B cell (primary cell): Measurements from ENCODE around the gene EHD3. TPM values are rescaled to one million over a fixed set of nuclear protein-coding genes. Genes with fewer than 3 reads are reported as not detected.

Source experiments
- ATAC-seq: fragments of 200-7000 bp; cut with Tn5 transposase; one replicate; pipeline ENCODE4 v1.10.0; 2021; ENCODE audit warnings: low read depth, mild to moderate bottlenecking, moderate number of reproducible peaks, moderate library complexity
- CTCF ChIA-PET: fragments of 350-600 bp; sonication (Branson Sonifier 250); formaldehyde crosslinking; loops from one replicate; lab custom pipeline; 2021; ENCODE audit warnings: antibody characterized with exemption, inconsistent platforms; lab: Charles Lee
- POLR2A ChIA-PET: fragments of 350-600 bp; sonication (Branson Sonifier 250); formaldehyde crosslinking; loops from one replicate; lab custom pipeline; 2021; ENCODE audit warnings: antibody characterized with exemption; lab: Charles Lee
- DNase-seq: peaks from one replicate; pipeline ENCODE4 v3.0.0; 2013
- H2AFZ ChIP-seq: 2 replicates; pipeline ENCODE4 v1.6.1; 2012; ENCODE audit warnings: mild to moderate bottlenecking, low read depth, low read length; ENCODE audit not compliant: insufficient read depth, poor library complexity, severe bottlenecking
- H3K27ac ChIP-seq, 2 donors: 1 replicate in 1 of 2; 2 replicates in 1 of 2; pipeline ENCODE4 v1.5.1; 2012 to 2013; ENCODE audit warnings: low read length in 2 of 2, mild to moderate bottlenecking in 2 of 2, moderate library complexity in 1 of 2
- H3K27me3 ChIP-seq, 4 experiments: fragments of 200-600 bp in 1 of 4; sonication (generic) in 1 of 4; replicated peaks in 1 of 4; 1 replicate in 2 of 4; 2 replicates in 2 of 4; pipeline versions ENCODE4 v1.6.1 to v1.7.0; 2013 to 2016; ENCODE audit warnings: low read length in 3 of 4, mild to moderate bottlenecking in 2 of 4, mixed read lengths in 1 of 4, moderate library complexity in 1 of 4; ENCODE audit not compliant: insufficient read depth in 4 of 4, control insufficient read depth in 3 of 4; ENCODE audit errors: control extremely low read depth in 1 of 4
- H3K36me3 ChIP-seq, 2 experiments: replicated peaks in 1 of 2; 1 replicate in 1 of 2; 2 replicates in 1 of 2; pipeline versions ENCODE4 v1.6.1 to v1.7.1; 2013; ENCODE audit warnings: low read length in 1 of 2; ENCODE audit not compliant: insufficient read depth in 2 of 2, control insufficient read depth in 1 of 2; ENCODE audit errors: control extremely low read depth in 1 of 2, extremely low read depth in 1 of 2
- H3K4me1 ChIP-seq, 2 donors: fragments of 200-600 bp in 1 of 2; sonication (generic) in 1 of 2; 1 replicate in 1 of 2; 2 replicates in 1 of 2; pipeline versions ENCODE4 v1.5.1 to v1.6.1; 2013 to 2017; ENCODE audit warnings: low read length in 2 of 2; ENCODE audit not compliant: control insufficient read depth in 2 of 2, insufficient read depth in 2 of 2
- H3K4me2 ChIP-seq: replicated peaks from 2 replicates; pipeline ENCODE3; 2012; ENCODE audit warnings: mild to moderate bottlenecking, low read depth, low read length; ENCODE audit not compliant: poor library complexity, severe bottlenecking
- H3K4me3 ChIP-seq, 5 experiments: fragments of 200-600 bp in 1 of 5; sonication (generic) in 1 of 5; 1 replicate in 3 of 5; 2 replicates in 2 of 5; pipeline versions ENCODE4 v1.5.1 to v1.7.0; 2011 to 2016; ENCODE audit warnings: low read length in 4 of 5, mild to moderate bottlenecking in 4 of 5, low read depth in 2 of 5, control low read depth in 1 of 5, moderate library complexity in 1 of 5; ENCODE audit not compliant: insufficient read depth in 1 of 5; ENCODE audit errors: control extremely low read depth in 1 of 5, extremely low read depth in 1 of 5
- H3K79me2 ChIP-seq: fragments of 200-600 bp; sonication (generic); one replicate; pipeline ENCODE4 v1.6.0; 2016; ENCODE audit warnings: low read length; ENCODE audit not compliant: control insufficient read depth, insufficient read depth
- H3K9ac ChIP-seq: fragments of 200-600 bp; sonication (generic); 2 replicates; pipeline ENCODE4 v1.6.1; 2017; ENCODE audit warnings: mild to moderate bottlenecking, low read length, moderate library complexity
- H3K9me3 ChIP-seq, 3 donors: one replicate each; pipeline versions ENCODE4 v1.6.1 to v1.7.1; 2013; ENCODE audit warnings: low read length in 2 of 3; ENCODE audit not compliant: control insufficient read depth in 2 of 3, insufficient read depth in 1 of 3; ENCODE audit errors: control extremely low read depth in 1 of 3
- H4K20me1 ChIP-seq: 2 replicates; pipeline ENCODE4 v1.6.0; 2012; ENCODE audit warnings: mild to moderate bottlenecking, low read length; ENCODE audit not compliant: insufficient read depth, control insufficient read depth, poor library complexity, severe bottlenecking
- H3K27ac Mint-ChIP-seq: one replicate; pipeline ENCODE4 v1.8.0; 2021; ENCODE audit warnings: mixed read lengths
- H3K27me3 Mint-ChIP-seq: one replicate; pipeline ENCODE4 v1.8.0; 2021; ENCODE audit warnings: mixed read lengths
- H3K4me1 Mint-ChIP-seq: one replicate; pipeline ENCODE4 v1.8.0; 2021; ENCODE audit warnings: mixed read lengths
- H3K4me3 Mint-ChIP-seq: one replicate; pipeline ENCODE4 v1.8.0; 2021; ENCODE audit warnings: mixed read lengths
- H3K9me3 Mint-ChIP-seq: one replicate; pipeline ENCODE4 v1.8.0; 2022; ENCODE audit warnings: mixed read lengths; ENCODE audit not compliant: insufficient read depth
- CTCF ChIP-seq: fragments of 200-600 bp; IDR thresholded peaks from one replicate; pipeline ENCODE4 v1.8.0; 2022; ENCODE audit warnings: antibody characterized with exemption, mild to moderate bottlenecking
- EZH2 ChIP-seq: IDR thresholded peaks from 2 replicates; pipeline ENCODE4 v1.6.1; 2012; ENCODE audit warnings: borderline replicate concordance, low read depth, mild to moderate bottlenecking, moderate library complexity, low read length; ENCODE audit not compliant: insufficient read depth, poor library complexity, severe bottlenecking
- WGBS: methylation state at CpG from one replicate; pipeline ENCODE4 v1.1.5; 2013; ENCODE audit warnings: missing lambda C conversion rate; ENCODE audit not compliant: insufficient coverage; 5-methylcytosine and 5-hydroxymethylcytosine counted together
- intact Hi-C: fragments of 100-400 bp; cut with micrococcal nuclease; formaldehyde crosslinking; loops from one replicate; pipeline ENCODE4 v1.10.0; 2022
- polyA plus RNA-seq: library from polyadenylated mRNA; depleted of rRNA; stranded (reverse); fragments of >200 nt; gene quantifications from 2 replicates; pipeline ENCODE4 v1.2.3, GENCODE V29; 2012
- total RNA-seq, 2 donors: library from RNA; stranded (reverse); fragments of 120-200 nt in 1 of 2; gene quantifications; 1 replicate in 1 of 2; 2 replicates in 1 of 2; pipeline versions ENCODE4 v1.2.3 to v1.2.4, GENCODE V29; 2013 to 2022

Gene EHD3
- total and polyA plus RNA-seq, 2 donors (not counting 1 experiment from before 2014, with no cell fraction given) = 19.0 to 60.5 TPM

- no peak overlapping the region for H3K27ac Mint-ChIP-seq
- H3K9me3 Mint-ChIP-seq = no peaks in the 10 kb centered on the region
- Histone ChIP-seq H3K9ac (no peak overlapping the region), H3K36me3 (no peaks in the 10 kb centered on the region), H3K4me1 (peaks cover 16 to 17% of the 10 kb centered on the region in 2 donors), H3K27ac (no peak overlapping the region), H2AFZ (no peak overlapping the region), H3K79me2 (no peaks in the 10 kb centered on the region), H3K4me3 (no peak overlapping the region), H4K20me1 (no peaks in the 10 kb centered on the region), H3K9me3 (no peaks in the 10 kb centered on the region), H3K4me2 (no peak overlapping the region), H3K27me3 (no peaks in the 10 kb centered on the region)
- H3K4me3 Mint-ChIP-seq = no peak overlapping the region
- POLR2A ChIA-PET = no interaction called here
- ATAC-seq = no peak
- WGBS = no CpG with 5 or more reads among the region's 6 CpGs
- H3K27me3 Mint-ChIP-seq = no peaks in the 10 kb centered on the region
- peaks cover 31% of the 10 kb centered on the region for H3K4me1 Mint-ChIP-seq
- no peak for TF ChIP-seq EZH2
- CTCF ChIA-PET = interaction anchor here (0.8 to 1.2 kb wide), 2 partner anchors 56 to 57 kb away, joined by 3 read pairs; no protein-coding TSS in a partner anchor
- intact Hi-C loops = no loop called here
- DNase-seq = no peak
These were observed 6.8 kb upstream of the EHD3 start for GRCh38 chr2:31227110-31227509.

- Histone ChIP-seq H3K4me3 (no peak overlapping the region), H3K9ac (no peak overlapping the region), H3K4me1 (peaks cover 10 to 11% of the 10 kb centered on the region in 2 donors), H3K27ac (no peak overlapping the region), H4K20me1 (no peaks in the 10 kb centered on the region), H3K4me2 (no peak overlapping the region), H3K9me3 (no peaks in the 10 kb centered on the region), H3K36me3 (no peaks in the 10 kb centered on the region), H3K79me2 (no peaks in the 10 kb centered on the region), H3K27me3 (no peaks in the 10 kb centered on the region), H2AFZ (no peak overlapping the region)
- H3K9me3 Mint-ChIP-seq = no peaks in the 10 kb centered on the region
- H3K4me1 Mint-ChIP-seq = peaks cover 26% of the 10 kb centered on the region
- WGBS = 77% methylated on average over 8 of the region's 10 CpGs
- ATAC-seq (peak; percentile 36), DNase-seq (no peak)
- ChIA-PET POLR2A (no interaction called here), CTCF (interaction anchor here (0.7 to 1.2 kb wide), 2 partner anchors 24 to 516 kb away, joined by 3 to 4 read pairs; no protein-coding TSS in a partner anchor)
- intact Hi-C loops = no loop called here
- no peak overlapping the region for H3K27ac Mint-ChIP-seq
- TF ChIP-seq EZH2 = no peak
- TF ChIP-seq CTCF = no peak
- H3K27me3 Mint-ChIP-seq = no peaks in the 10 kb centered on the region
- no peak overlapping the region for H3K4me3 Mint-ChIP-seq
These were observed 6.2 kb upstream of the EHD3 start for GRCh38 chr2:31227711-31228125.
